OCI-LY3 (cell line): Measurements from ENCODE around the gene IGFL4.

Experiments
- H2AFZ ChIP-seq: fragments of 200-600, 300-600 bp; shearing (Covaris generic); 2 replicates; pipeline ENCODE4 v1.6.0; 2014; ENCODE audit warnings: antibody characterized with exemption, low read depth, low read length
- H3K27ac ChIP-seq: fragments of 200-600, 300-600 bp; sonication (generic); 2 replicates; pipeline ENCODE4 v1.5.1; 2014; ENCODE audit warnings: mild to moderate bottlenecking, low read length, moderate library complexity, mixed read lengths
- H3K27me3 ChIP-seq: fragments of 200-600, 300-600 bp; sonication (generic); 2 replicates; pipeline ENCODE4 v1.6.1; 2014; ENCODE audit warnings: low read depth, low read length, mixed read lengths
- H3K36me3 ChIP-seq: fragments of 200-600, 300-600 bp; sonication (generic); replicated peaks from 2 replicates; pipeline ENCODE3; 2014; ENCODE audit warnings: low read depth, low read length, mixed read lengths
- H3K4me1 ChIP-seq: fragments of 300-600, 200-600 bp; sonication (generic); 2 replicates; pipeline ENCODE4 v1.6.1; 2014; ENCODE audit warnings: low read length, mixed read lengths
- H3K4me2 ChIP-seq: fragments of 200-600, 300-600 bp; sonication (generic); 2 replicates; pipeline ENCODE4 v1.6.1; 2014; ENCODE audit warnings: low read length, mixed read lengths
- H3K4me3 ChIP-seq: fragments of 300-600, 200-600 bp; sonication (generic); 2 replicates; pipeline ENCODE4 v1.5.1; 2014; ENCODE audit warnings: antibody characterized with exemption, mild to moderate bottlenecking, low read length, moderate library complexity
- H3K79me2 ChIP-seq: fragments of 300-600, 200-600 bp; shearing (Covaris generic); 2 replicates; pipeline ENCODE4 v1.6.1; 2014; ENCODE audit warnings: mild to moderate bottlenecking, low read length, mixed read lengths
- H3K9ac ChIP-seq: fragments of 300-600, 200-600 bp; shearing (Covaris generic); 2 replicates; pipeline ENCODE4 v1.6.0; 2014; ENCODE audit warnings: mild to moderate bottlenecking, low read length, moderate library complexity
- H3K9me3 ChIP-seq: fragments of 200-600, 300-600 bp; shearing (Covaris generic); 2 replicates; pipeline ENCODE4 v1.6.1; 2014; ENCODE audit warnings: low read length, mixed read lengths; ENCODE audit not compliant: insufficient read depth
- H4K20me1 ChIP-seq: fragments of 200-600, 300-600 bp; sonication (generic); 2 replicates; pipeline ENCODE4 v1.6.1; 2016; ENCODE audit warnings: low read length, mixed read lengths; ENCODE audit not compliant: insufficient read depth
- EZH2phosphoT487 ChIP-seq: fragments of 200-600 bp; shearing (Covaris generic); IDR thresholded peaks from 2 replicates; pipeline ENCODE4 v1.6.1; 2018; ENCODE audit warnings: antibody characterized with exemption, mixed run types, low read depth
- TF ChIP-seq, protein P1 (sequence below): fragments of 200-600, 300-600 bp; sonication (generic); IDR thresholded peaks from 2 replicates; pipeline ENCODE4 v1.5.1; 2014; ENCODE audit warnings: antibody characterized with exemption, low read length, low read depth

IGFL4 gene

DNA sequence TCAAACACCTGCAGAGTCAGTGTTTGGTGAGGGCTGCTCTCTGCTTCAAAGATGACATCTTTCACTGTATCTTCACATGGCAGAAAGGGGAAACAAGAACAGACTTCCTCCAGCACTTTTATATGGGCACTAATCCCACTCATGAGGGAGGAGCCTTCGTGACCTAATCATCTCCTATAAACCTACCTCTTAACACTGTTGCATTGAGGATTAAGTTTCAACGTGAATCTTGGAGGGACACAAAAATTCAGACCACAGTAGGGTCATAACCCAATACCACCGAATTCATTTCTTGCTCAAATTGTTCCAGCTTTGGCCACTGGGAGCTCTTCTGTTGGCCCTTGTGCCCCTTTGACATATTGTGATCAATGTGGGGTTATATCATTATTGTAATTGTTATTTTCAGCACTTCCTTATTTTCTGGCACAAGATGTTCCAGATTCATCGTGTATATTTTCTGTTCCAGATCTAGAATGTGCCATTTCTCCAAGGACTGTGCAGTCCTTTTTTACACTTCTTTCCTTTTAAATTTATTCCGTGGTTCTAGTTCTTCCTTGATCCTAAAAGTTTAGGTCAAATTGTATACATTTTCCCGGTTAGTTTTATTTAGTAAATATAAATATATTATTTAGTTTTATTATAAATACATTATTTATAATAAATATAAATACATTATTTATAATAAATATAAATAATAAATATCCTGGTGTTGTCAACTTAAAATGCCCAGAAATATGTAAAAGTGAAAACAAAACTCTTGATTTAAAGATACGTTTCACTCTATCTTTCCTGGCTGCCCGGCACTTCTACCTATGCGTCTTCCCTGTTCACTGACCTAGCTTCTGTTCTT lies 35.5 kb upstream of the IGFL4 start:
- TF ChIP-seq, protein P1, sequence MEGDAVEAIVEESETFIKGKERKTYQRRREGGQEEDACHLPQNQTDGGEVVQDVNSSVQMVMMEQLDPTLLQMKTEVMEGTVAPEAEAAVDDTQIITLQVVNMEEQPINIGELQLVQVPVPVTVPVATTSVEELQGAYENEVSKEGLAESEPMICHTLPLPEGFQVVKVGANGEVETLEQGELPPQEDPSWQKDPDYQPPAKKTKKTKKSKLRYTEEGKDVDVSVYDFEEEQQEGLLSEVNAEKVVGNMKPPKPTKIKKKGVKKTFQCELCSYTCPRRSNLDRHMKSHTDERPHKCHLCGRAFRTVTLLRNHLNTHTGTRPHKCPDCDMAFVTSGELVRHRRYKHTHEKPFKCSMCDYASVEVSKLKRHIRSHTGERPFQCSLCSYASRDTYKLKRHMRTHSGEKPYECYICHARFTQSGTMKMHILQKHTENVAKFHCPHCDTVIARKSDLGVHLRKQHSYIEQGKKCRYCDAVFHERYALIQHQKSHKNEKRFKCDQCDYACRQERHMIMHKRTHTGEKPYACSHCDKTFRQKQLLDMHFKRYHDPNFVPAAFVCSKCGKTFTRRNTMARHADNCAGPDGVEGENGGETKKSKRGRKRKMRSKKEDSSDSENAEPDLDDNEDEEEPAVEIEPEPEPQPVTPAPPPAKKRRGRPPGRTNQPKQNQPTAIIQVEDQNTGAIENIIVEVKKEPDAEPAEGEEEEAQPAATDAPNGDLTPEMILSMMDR: peak; percentile 14; the same call in 1 of the 2 replicates
- TF ChIP-seq EZH2phosphoT487: no peak
- Histone ChIP-seq H2AFZ (no peak overlapping the region), H3K9me3 (no peaks in the 10 kb centered on the region), H3K4me2 (no peak overlapping the region), H3K4me1 (no peaks in the 10 kb centered on the region), H3K27ac (no peak overlapping the region), H3K36me3 (no peaks in the 10 kb centered on the region), H3K27me3 (peaks cover 57% of the 10 kb centered on the region), H3K9ac (no peak overlapping the region), H4K20me1 (no peaks in the 10 kb centered on the region), H3K4me3 (no peak overlapping the region), H3K79me2 (no peaks in the 10 kb centered on the region)

DNA sequence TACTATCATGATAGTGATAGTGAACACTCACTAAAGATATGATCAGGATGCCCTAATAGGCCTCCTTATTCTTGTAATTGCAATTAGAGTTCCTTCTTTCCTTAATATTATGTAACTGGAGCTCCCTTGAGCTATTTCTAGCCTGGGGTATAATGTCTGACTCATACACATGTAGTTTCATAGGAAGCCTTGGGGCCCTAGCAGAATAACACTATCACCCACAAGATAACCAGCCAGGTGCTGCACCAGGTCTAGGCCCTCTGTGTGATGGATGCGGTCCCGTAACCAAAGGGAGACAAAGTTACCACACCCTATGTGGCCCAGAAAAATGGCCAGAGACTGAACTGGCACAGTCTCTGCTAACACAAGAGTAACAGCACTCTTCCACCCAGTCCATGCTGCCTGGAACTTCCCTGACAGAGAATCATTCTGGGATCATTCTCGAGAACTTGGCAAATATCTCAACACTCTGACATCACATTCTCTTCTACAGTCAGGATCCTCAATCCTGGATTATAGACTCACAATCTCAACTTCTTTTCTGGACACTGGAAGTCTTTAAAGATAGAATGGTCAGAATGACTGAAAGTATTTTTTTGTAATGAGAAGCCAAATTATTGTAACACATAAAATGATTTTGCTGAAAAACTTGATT lies 32.6 kb upstream of the IGFL4 start:
- Histone ChIP-seq H3K27me3 (peaks cover 61% of the 10 kb centered on the region), H3K4me1 (no peaks in the 10 kb centered on the region), H3K4me2 (no peak overlapping the region), H3K4me3 (no peak overlapping the region), H3K36me3 (no peaks in the 10 kb centered on the region), H3K9me3 (no peaks in the 10 kb centered on the region), H2AFZ (no peak overlapping the region), H3K27ac (no peak overlapping the region), H4K20me1 (no peaks in the 10 kb centered on the region), H3K9ac (no peak overlapping the region), H3K79me2 (no peaks in the 10 kb centered on the region)
- TF ChIP-seq, protein P1: no peak

DNA sequence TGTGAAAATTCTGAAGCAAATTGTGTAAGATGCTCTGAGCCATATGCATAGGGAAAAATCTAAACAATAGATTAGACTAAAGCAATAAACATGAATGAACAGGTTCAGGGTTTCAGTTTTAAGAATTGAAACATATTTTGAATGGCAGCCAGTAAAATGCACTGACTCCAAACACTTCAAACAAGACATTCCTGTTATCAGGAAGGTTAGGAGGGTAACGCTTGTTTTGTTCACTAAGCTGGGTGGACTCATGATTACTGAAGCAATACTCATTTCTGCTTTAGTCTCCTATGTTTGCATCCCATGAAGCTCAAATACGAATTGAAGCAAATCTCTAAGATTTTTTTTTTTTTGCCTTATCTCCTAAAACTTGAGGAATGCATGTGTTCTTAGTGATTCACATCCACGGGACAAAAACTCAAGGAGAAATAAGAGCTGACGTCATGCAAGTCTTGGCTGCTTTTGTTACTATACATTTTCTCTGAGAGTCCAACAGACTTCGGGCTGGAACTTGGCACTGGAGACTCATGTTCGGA lies 29.1 kb upstream of the IGFL4 start:
- no peak overlapping the region for H3K4me2 ChIP-seq
- H2AFZ ChIP-seq: no peak overlapping the region
- no peaks in the 10 kb centered on the region for H3K36me3 ChIP-seq
- no peak overlapping the region for H3K27ac ChIP-seq
- no peaks in the 10 kb centered on the region for H4K20me1 ChIP-seq
- H3K9ac ChIP-seq: no peak overlapping the region
- H3K4me3 ChIP-seq: no peak overlapping the region
- H3K79me2 ChIP-seq: no peaks in the 10 kb centered on the region
- peaks cover 67% of the 10 kb centered on the region for H3K27me3 ChIP-seq
- no peaks in the 10 kb centered on the region for H3K4me1 ChIP-seq
- no peaks in the 10 kb centered on the region for H3K9me3 ChIP-seq
- TF ChIP-seq EZH2phosphoT487: no peak

DNA sequence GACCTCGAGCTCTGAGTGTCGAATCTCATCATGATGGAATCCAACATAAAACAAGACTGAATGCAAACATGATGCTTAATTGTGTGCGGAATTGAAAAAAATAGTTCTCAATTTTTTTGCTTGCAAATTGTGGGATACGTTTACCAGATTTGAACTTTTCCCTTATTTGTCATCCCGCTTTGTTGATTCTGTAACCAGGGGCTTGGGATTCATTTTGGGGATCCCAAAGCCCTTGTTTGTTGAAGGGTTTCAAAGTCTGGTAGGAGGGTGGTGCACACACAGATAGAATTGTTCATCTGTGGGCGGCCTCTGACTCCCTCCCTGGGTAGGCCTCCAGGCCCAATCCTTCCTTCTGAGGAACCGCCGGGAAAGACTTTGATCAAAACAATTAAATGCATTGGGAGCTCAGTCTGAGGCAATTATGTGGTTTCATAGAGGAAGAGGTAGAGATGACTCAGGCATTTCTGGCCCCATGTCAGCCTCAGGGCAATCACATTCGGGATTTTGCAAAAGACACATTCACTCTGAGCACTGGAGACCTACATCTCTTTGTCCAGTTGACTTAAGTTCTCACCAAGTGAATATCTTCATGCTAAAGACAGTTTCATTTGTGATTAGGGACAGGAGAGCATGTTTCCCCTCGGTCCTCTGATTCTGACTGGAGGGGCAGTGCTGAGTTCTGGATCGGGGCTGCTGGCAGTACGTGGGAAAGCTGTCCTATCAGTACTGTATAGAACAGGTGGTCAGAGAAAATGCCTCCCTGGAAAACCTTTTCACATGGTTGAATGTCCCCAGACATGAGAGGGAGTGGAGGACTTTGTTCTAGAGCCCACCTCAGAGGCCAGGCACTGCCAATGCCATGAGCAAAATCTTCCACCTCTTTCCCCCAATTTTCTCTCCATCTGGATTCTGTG lies 27.8 kb upstream of the IGFL4 start:
- no peak overlapping the region for H3K9ac ChIP-seq
- H3K27me3 ChIP-seq: peaks cover 62% of the 10 kb centered on the region
- H4K20me1 ChIP-seq: no peaks in the 10 kb centered on the region
- H3K79me2 ChIP-seq: no peaks in the 10 kb centered on the region
- H3K36me3 ChIP-seq: no peaks in the 10 kb centered on the region
- H3K4me1 ChIP-seq: no peaks in the 10 kb centered on the region
- H3K4me3 ChIP-seq: no peak overlapping the region
- H3K9me3 ChIP-seq: no peaks in the 10 kb centered on the region
- H2AFZ ChIP-seq: no peak overlapping the region
- no peak for TF ChIP-seq EZH2phosphoT487
- TF ChIP-seq, protein P1: no peak
- H3K4me2 ChIP-seq: no peak overlapping the region
- H3K27ac ChIP-seq: no peak overlapping the region
